ENCODE data around the gene DIO1. TPM values are rescaled to one million over a fixed set of nuclear protein-coding genes. Genes with fewer than 3 reads are reported as not detected.

DIO1 gene
- total RNA-seq, 2 donors from 2014 or later: not detected

- DNase-seq (no peak), ATAC-seq (no peak)
- intact Hi-C loops (cut with DNase I): no loop called here
Measured at GRCh38 chr1:53891018-53891417, 3.0 kb upstream of the DIO1 start.

- DNase-seq (no peak), ATAC-seq (no peak)
- intact Hi-C loops (cut with DNase I): no loop called here
Measured at GRCh38 chr1:53891678-53892077, 2.3 kb upstream of the DIO1 start.

GRCh38 chr1:53892911-53893310 lies 1.1 kb upstream of the DIO1 start:
- DNase-seq (no peak), ATAC-seq (no peak)
- intact Hi-C loops (cut with DNase I): no loop called here

- DNase-seq: no peak
- no peak for ATAC-seq
- intact Hi-C loops (cut with DNase I): no loop called here
Measured at GRCh38 chr1:53894644-53895043, 657 bp downstream of the DIO1 start.

GRCh38 chr1:53895421-53895820 lies 1.4 kb downstream of the DIO1 start:
- intact Hi-C loops (cut with DNase I): no loop called here
- no peak for DNase-seq
- no peak for ATAC-seq

- ATAC-seq (peak in 1 of 2 donors; percentile 55), DNase-seq (no peak)
- intact Hi-C loops (cut with DNase I): no loop called here
Measured at GRCh38 chr1:53896635-53897229, 2.7 kb downstream of the DIO1 start.

GRCh38 chr1:53899206-53899628 lies 5.2 kb downstream of the DIO1 start:
- intact Hi-C loops (cut with DNase I): no loop called here
- DNase-seq: no peak
- ATAC-seq: peak; percentile 51 to 58

- intact Hi-C loops (cut with DNase I): no loop called here
- ATAC-seq (no peak), DNase-seq (no peak)
Measured at GRCh38 chr1:53899708-53900107, 5.7 kb downstream of the DIO1 start.

GRCh38 chr1:53902235-53903138 lies 8.5 kb downstream of the DIO1 start:
- ATAC-seq: no peak

GRCh38 chr1:53905509-53905908 lies 11.5 kb downstream of the DIO1 start:
- intact Hi-C loops (cut with DNase I): no loop called here
- no peak for ATAC-seq
- DNase-seq: no peak

More at GRCh38 chr1:53902235-53903138, 8.5 kb downstream of the DIO1 start:
- no peak for DNase-seq
- intact Hi-C loops (cut with DNase I): no loop called here

- ATAC-seq (no peak), DNase-seq (no peak)
- intact Hi-C loops (cut with DNase I): no loop called here
Measured at GRCh38 chr1:53906121-53906520, 12.1 kb downstream of the DIO1 start.

- ATAC-seq: peak in 1 of 2 donors; percentile 16
- DNase-seq: no peak
- intact Hi-C loops (cut with DNase I): no loop called here
Measured at GRCh38 chr1:53909946-53910345, 16.0 kb downstream of the DIO1 start.

- no peak for ATAC-seq
- no peak for DNase-seq
- intact Hi-C loops (cut with DNase I): no loop called here
Measured at GRCh38 chr1:53911442-53911841, 17.5 kb downstream of the DIO1 start.

GRCh38 chr1:53913352-53914033 lies 19.5 kb downstream of the DIO1 start:
- intact Hi-C loops (cut with DNase I): no loop called here
- no peak for DNase-seq
- ATAC-seq: no peak

GRCh38 chr1:53918343-53918742 lies 24.4 kb downstream of the DIO1 start:
- ATAC-seq: no peak
- intact Hi-C loops (cut with DNase I): no loop called here
- no peak for DNase-seq

- intact Hi-C loops (cut with DNase I): no loop called here
- DNase-seq (no peak), ATAC-seq (no peak)
Measured at GRCh38 chr1:53919675-53920066, 25.7 kb downstream of the DIO1 start.

GRCh38 chr1:53927376-53927881 lies 33.4 kb downstream of the DIO1 start:
- intact Hi-C loops (cut with DNase I): no loop called here
- no peak for ATAC-seq

GRCh38 chr1:53929246-53929960 lies 35.4 kb downstream of the DIO1 start:
- intact Hi-C loops (cut with DNase I): no loop called here
- DNase-seq (no peak), ATAC-seq (no peak)

More at GRCh38 chr1:53927376-53927881, 33.4 kb downstream of the DIO1 start:
- no peak for DNase-seq

- DNase-seq: no peak
- intact Hi-C loops (cut with DNase I): no loop called here
- ATAC-seq: no peak
Measured at GRCh38 chr1:53930932-53931331, 36.9 kb downstream of the DIO1 start.
